MV-4-11 (cell line): ENCODE results near the gene GBP6.
A peak's percentile ranks its signal among the peaks of the same experiment; 100 is the strongest.
"Not testable (repeated sequence)": the region's sequence is repeated elsewhere in the genome, so short reads cannot be mapped to it uniquely, and the experiment has no call there.

Experiments
- DNase-seq: peaks from one replicate; lab custom pipeline; 2025; lab: John Stamatoyannopoulos, UW

The GBP6 gene

DNA sequence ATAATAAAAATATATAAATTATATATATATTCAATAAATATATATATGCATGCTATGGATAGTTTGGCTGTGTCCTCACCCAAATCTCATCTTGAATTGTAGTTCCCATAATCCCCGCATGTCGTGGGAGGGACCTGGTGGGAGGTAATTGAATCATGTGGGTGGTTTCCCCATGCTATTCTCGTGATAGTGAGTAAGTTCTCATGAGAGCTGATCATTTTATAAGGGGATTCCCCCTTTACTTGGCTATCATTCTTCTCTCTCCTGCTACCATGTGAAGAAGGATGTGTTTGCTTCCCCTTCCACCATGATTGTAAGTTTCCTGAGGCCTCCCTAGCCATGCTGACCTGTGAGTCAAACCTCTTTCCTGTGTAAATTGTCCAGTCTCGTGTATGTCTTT, 10.0 kb downstream of the GBP6 start:
- DNase-seq: not testable (repeated sequence)

GRCh38 chr1:89378001-89378400, 14.1 kb downstream of the GBP6 start:
- no peak for DNase-seq

GRCh38 chr1:89381618-89382017, 17.8 kb downstream of the GBP6 start:
- no peak for DNase-seq

DNA sequence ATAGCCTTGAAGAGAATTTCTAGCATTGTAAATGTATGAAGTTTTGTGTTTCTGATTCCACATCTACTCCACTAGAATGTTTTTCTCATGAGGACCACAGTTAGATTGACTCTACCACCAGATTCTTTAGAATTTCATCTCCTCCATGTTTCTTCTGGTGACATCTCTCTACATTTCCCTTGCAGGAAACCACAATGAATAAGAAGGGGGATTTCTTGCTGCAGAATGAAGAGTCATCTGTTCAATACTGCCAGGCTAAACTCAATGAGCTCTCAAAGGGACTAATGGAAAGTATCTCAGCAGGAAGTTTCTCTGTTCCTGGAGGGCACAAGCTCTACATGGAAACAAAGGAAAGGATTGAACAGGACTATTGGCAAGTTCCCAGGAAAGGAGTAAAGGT, 18.6 kb downstream of the GBP6 start:
- no peak for DNase-seq

DNA sequence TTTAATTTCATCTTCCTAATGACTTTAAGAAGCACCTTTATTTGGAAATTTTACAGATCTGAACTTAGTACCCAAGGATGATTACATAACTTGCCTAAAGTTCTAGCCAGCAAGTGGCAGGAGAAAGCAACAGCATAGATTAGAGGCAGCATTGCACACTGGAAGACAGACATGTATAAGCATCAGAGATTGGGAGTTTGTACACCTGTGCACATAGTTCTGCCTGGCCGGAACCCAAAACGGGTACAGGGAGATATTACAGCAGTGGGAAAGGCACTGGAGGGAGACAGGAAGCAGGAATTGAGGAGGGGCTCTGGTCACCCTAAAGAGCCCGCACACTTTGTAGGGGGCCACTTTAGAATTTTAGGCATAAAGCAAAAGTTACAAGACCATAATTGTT, 19.3 kb downstream of the GBP6 start:
- no peak for DNase-seq

DNA sequence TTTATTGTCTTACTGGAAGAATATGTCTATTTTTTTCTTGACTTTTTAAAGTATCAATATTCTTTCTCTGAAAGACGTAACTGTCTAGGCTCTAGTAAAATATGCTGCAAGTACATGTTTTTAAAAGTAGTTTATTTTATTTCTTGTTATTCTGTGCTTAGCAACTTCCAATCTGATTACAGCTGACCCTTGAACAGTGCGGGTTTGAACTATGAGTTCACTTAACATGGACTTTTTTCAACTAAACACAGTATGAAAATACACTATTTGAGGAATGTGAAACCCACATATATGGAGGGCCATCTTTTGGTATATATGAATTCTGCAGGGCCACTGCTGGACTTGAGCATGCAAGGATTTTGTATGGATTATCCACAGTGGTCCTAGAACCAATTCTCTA, 26.8 kb downstream of the GBP6 start:
- no peak for DNase-seq

GRCh38 chr1:89391686-89392085, 27.8 kb downstream of the GBP6 start:
- no peak for DNase-seq

DNA sequence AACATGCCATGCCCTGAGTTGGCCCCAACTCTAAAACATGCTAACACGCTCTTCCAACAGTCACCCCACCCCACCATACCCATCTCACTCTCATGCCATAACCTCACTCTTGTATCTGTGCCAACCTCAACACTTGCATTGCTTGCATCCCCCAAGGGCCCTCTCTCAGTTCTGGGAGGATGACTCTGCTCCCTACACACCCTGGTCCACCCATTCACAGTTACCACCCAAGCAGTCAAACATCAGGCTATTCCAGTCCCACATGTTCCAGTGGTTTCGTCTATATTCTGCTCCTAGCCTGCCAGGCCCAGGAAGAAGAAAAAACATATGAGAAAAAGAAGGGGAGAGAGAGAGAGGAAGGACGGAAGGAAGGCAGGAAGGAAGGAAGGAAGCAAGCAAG, 31.0 kb downstream of the GBP6 start:
- no peak for DNase-seq

- DNase-seq: no peak
Measured at GRCh38 chr1:89396902-89397301, 33.0 kb downstream of the GBP6 start.

- DNase-seq: no peak
Measured at GRCh38 chr1:89405275-89405929, 41.5 kb downstream of the GBP6 start.

- peak; percentile 55 for DNase-seq
Measured at GRCh38 chr1:89407360-89407759, 43.5 kb downstream of the GBP6 start.

DNA sequence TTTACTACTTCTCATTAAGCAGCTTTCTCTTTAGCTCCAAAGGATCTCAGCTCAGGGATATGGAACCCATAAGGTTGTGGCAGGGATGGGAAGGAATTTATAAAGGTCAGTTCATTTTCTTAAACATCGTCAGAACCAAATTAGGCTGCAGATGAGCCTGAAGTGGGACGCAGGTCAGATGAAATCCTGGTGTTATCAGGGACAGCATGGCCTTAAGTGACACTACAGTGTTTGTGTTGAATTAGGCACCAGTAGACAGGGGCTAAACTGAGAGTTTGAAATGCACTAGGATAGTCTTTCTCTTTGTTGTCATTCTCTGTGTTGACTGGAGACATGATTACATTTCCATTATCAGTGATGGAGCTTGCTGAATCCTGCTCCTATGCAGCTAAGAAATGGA, 43.9 kb downstream of the GBP6 start:
- not testable (repeated sequence) for DNase-seq

- DNase-seq: no peak
Measured at GRCh38 chr1:89425056-89425455, 61.2 kb downstream of the GBP6 start.

GRCh38 chr1:89429062-89429461, 65.2 kb downstream of the GBP6 start:
- peak; percentile 97 for DNase-seq

- DNase-seq: not testable (repeated sequence)
Measured at GRCh38 chr1:89429681-89430080, 65.8 kb downstream of the GBP6 start.

- DNase-seq: no peak
Measured at GRCh38 chr1:89433421-89433820, 69.6 kb downstream of the GBP6 start.

DNA sequence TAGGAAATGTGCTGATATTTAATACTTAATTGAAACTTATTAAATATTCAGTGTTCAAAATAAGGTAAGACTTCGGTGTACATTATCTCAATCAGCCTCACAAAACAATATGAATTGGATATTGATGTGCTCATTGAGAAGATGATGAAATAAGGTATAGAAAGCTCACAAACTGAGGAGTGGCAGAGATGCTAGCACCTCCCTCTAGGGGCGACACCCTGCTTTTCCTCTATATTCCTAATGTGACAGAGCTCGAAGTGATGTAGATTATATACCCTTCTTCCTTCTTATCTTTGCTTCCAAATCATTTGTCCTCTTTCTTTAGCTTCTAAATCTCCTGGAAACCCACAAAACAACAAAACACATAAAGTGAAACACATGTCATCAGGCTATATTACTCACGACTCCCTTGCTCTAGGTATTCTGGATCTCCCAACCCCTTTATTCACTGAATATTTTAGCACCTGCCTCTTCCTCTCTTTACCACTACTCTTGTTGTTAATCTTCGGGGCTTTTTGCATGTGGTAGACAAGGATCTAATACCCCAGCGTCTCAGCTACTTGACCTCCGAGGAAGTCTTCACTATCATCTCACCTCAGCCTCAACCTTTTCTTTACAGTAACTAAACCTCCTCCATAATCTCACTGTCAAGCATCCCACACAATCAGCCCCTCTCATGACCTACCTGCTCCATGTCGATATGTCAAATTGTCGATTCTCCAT, 70.4 kb downstream of the GBP6 start:
- not testable (repeated sequence) for DNase-seq
